GM23248 (cell line): ENCODE data around the gene CTAGE9. TPM values are rescaled to one million over a fixed set of nuclear protein-coding genes. Genes with fewer than 3 reads are reported as not detected.

Experiments used
- DNase-seq: peaks from one replicate; pipeline ENCODE4 v3.0.0-alpha.2; 2015
- H2AFZ ChIP-seq: fragments of 200-600 bp; sonication (generic); 2 replicates; pipeline ENCODE4 v1.6.1; 2016; ENCODE audit warnings: antibody characterized with exemption
- H3F3A ChIP-seq: fragments of 200-600 bp; sonication (generic); 2 replicates; pipeline ENCODE4 v1.6.1; 2016; ENCODE audit warnings: mild to moderate bottlenecking, antibody characterized with exemption, mixed run types; ENCODE audit not compliant: insufficient read depth
- H3K27ac ChIP-seq: fragments of 200-600 bp; sonication (generic); 2 replicates; pipeline ENCODE4 v1.5.1; 2016; ENCODE audit warnings: mild to moderate bottlenecking
- H3K27me3 ChIP-seq: fragments of 200-600 bp; sonication (generic); replicated peaks from 2 replicates; pipeline ENCODE4 v1.6.1; 2016; ENCODE audit warnings: mild to moderate bottlenecking; ENCODE audit not compliant: insufficient read depth
- H3K36me3 ChIP-seq: fragments of 200-600 bp; sonication (generic); 2 replicates; pipeline ENCODE4 v1.6.1; 2016; ENCODE audit warnings: low read depth, mild to moderate bottlenecking
- H3K4me1 ChIP-seq: fragments of 200-600 bp; sonication (generic); 2 replicates; pipeline ENCODE4 v1.6.1; 2016; ENCODE audit warnings: mild to moderate bottlenecking; ENCODE audit not compliant: insufficient read depth
- H3K4me2 ChIP-seq: fragments of 200-600 bp; sonication (generic); one replicate; pipeline ENCODE4 v1.6.1; 2016; ENCODE audit warnings: mild to moderate bottlenecking; ENCODE audit not compliant: unreplicated experiment
- H3K4me3 ChIP-seq: fragments of 200-600 bp; sonication (generic); 2 replicates; pipeline ENCODE4 v1.5.1; 2016; ENCODE audit warnings: mild to moderate bottlenecking
- H3K79me2 ChIP-seq: fragments of 200-600 bp; sonication (generic); 2 replicates; pipeline ENCODE4 v1.6.1; 2016; ENCODE audit warnings: mild to moderate bottlenecking; ENCODE audit not compliant: insufficient read depth
- H3K9ac ChIP-seq: fragments of 200-600 bp; sonication (generic); 2 replicates; pipeline ENCODE4 v1.6.1; 2016; ENCODE audit warnings: mild to moderate bottlenecking
- H3K9me2 ChIP-seq: fragments of 200-600 bp; sonication (generic); 2 replicates; pipeline ENCODE4 v1.6.1; 2016; ENCODE audit warnings: mixed run types, mild to moderate bottlenecking, moderate library complexity; ENCODE audit not compliant: insufficient read depth
- H3K9me3 ChIP-seq: fragments of 200-600 bp; sonication (generic); one replicate; pipeline ENCODE4 v1.6.1; 2017; ENCODE audit warnings: low read depth
- H4K20me1 ChIP-seq: fragments of 200-600 bp; sonication (generic); 2 replicates; pipeline ENCODE4 v1.6.0; 2016; ENCODE audit not compliant: insufficient read depth
- EZH2 ChIP-seq: fragments of 200-600 bp; sonication (generic); IDR thresholded peaks from 2 replicates; pipeline ENCODE4 v1.6.1; 2018; ENCODE audit warnings: antibody characterized with exemption, mild to moderate bottlenecking; ENCODE audit not compliant: insufficient read depth, poor library complexity, severe bottlenecking
- EZH2phosphoT487 ChIP-seq: fragments of 200-600 bp; sonication (generic); IDR thresholded peaks from 2 replicates; pipeline ENCODE4 v1.6.1; 2018; ENCODE audit warnings: antibody characterized with exemption, moderate library complexity, mild to moderate bottlenecking, low read depth; ENCODE audit not compliant: insufficient read depth
- WGBS, 2 experiments: methylation state at CpG; one replicate each; pipeline ENCODE4 v1.1.6; 2015 to 2017; ENCODE audit warnings: low lambda C conversion rate in 2 of 2, low coverage in 1 of 2; ENCODE audit errors: missing lambda C conversion rate in 2 of 2; 5-methylcytosine and 5-hydroxymethylcytosine counted together
- in situ Hi-C: fragments of 300-500 bp; cut with MboI; formaldehyde crosslinking; loops from 2 replicates; pipeline ENCODE4 v1.15.0; 2020
- polyA plus RNA-seq: library from polyadenylated mRNA; unstranded; fragments of >200 nt; fragmentation: Nextera tagmentation; extraction: Ambion mirVana; gene quantifications from 2 replicates; pipeline ENCODE4 v1.2.1, GENCODE V29; 2016
- total RNA-seq: library from RNA; depleted of rRNA; stranded (reverse); fragments of >200 nt; shearing (Covaris generic); gene quantifications from 2 replicates; pipeline ENCODE4 v1.2.3, GENCODE V29; 2014

The CTAGE9 gene
- total and polyA plus RNA-seq, 2 experiments from 2014 or later, result not detected

GRCh38 chr6:131733376-131734016 is 22.7 kb upstream of the CTAGE9 start:
- H3K4me2 ChIP-seq, result peak overlapping the region; percentile 56
- H2AFZ ChIP-seq, result peak overlapping the region; percentile 69; the same call in 1 of the 2 replicates
- DNase-seq, result peak; percentile 80
- WGBS, 2 experiments, result 47 to 53% methylated on average over 9 of the region's 9 CpGs
- H3F3A ChIP-seq, result peaks cover 7% of the 10 kb centered on the region; the same call in 1 of the 2 replicates
- H3K4me3 ChIP-seq, result peak overlapping the region; percentile 33
- peaks cover 8% of the 10 kb centered on the region for H3K4me1 ChIP-seq
- H3K27me3 ChIP-seq, result no peaks in the 10 kb centered on the region
- TF ChIP-seq EZH2phosphoT487 (no peak), EZH2 (no peak)
- H3K9ac ChIP-seq, result peak overlapping the region; percentile 56
- H3K27ac ChIP-seq, result peak overlapping the region; percentile 70
- no peaks in the 10 kb centered on the region for H3K9me2 ChIP-seq
- no peaks in the 10 kb centered on the region for H4K20me1 ChIP-seq
- no peaks in the 10 kb centered on the region for H3K79me2 ChIP-seq
- no peaks in the 10 kb centered on the region for H3K36me3 ChIP-seq
- in situ Hi-C loops, result no loop called here
- H3K9me3 ChIP-seq, result no peaks in the 10 kb centered on the region

- peak; percentile 3 for DNase-seq
- no peaks in the 10 kb centered on the region for H3K9me2 ChIP-seq
- H3K4me3 ChIP-seq, result no peak overlapping the region
- peak overlapping the region; percentile 42; the same call in 1 of the 2 replicates for H2AFZ ChIP-seq
- in situ Hi-C loops, result no loop called here
- no peaks in the 10 kb centered on the region for H4K20me1 ChIP-seq
- H3K27ac ChIP-seq, result no peak overlapping the region
- no peak overlapping the region for H3K4me2 ChIP-seq
- TF ChIP-seq EZH2 (no peak), EZH2phosphoT487 (no peak)
- no peaks in the 10 kb centered on the region for H3K79me2 ChIP-seq
- H3K9me3 ChIP-seq, result no peaks in the 10 kb centered on the region
- peaks cover 8% of the 10 kb centered on the region for H3K4me1 ChIP-seq
- no peaks in the 10 kb centered on the region for H3K36me3 ChIP-seq
- no peaks in the 10 kb centered on the region for H3K27me3 ChIP-seq
- H3K9ac ChIP-seq, result no peak overlapping the region
- peaks cover 7% of the 10 kb centered on the region; the same call in 1 of the 2 replicates for H3F3A ChIP-seq
Measured at GRCh38 chr6:131731224-131731623, 20.4 kb upstream of the CTAGE9 start.

GRCh38 chr6:131730264-131730663 is 19.4 kb upstream of the CTAGE9 start:
- peaks cover 7% of the 10 kb centered on the region; the same call in 1 of the 2 replicates for H3F3A ChIP-seq
- TF ChIP-seq EZH2 (no peak), EZH2phosphoT487 (no peak)
- H3K9ac ChIP-seq, result no peak overlapping the region
- H3K4me3 ChIP-seq, result no peak overlapping the region
- no peaks in the 10 kb centered on the region for H3K27me3 ChIP-seq
- no peaks in the 10 kb centered on the region for H4K20me1 ChIP-seq
- no peak overlapping the region for H2AFZ ChIP-seq
- no peak for DNase-seq
- no peaks in the 10 kb centered on the region for H3K9me3 ChIP-seq
- no peaks in the 10 kb centered on the region for H3K36me3 ChIP-seq
- H3K79me2 ChIP-seq, result no peaks in the 10 kb centered on the region
- in situ Hi-C loops, result no loop called here
- peaks cover 8% of the 10 kb centered on the region for H3K4me1 ChIP-seq
- H3K27ac ChIP-seq, result no peak overlapping the region
- WGBS, 2 experiments, result 94% methylated on average over 5 of the region's 5 CpGs
- no peak overlapping the region for H3K4me2 ChIP-seq
- H3K9me2 ChIP-seq, result no peaks in the 10 kb centered on the region

GRCh38 chr6:131729550-131729949 is 18.7 kb upstream of the CTAGE9 start:
- H3K9me3 ChIP-seq, result no peaks in the 10 kb centered on the region
- no peaks in the 10 kb centered on the region for H3K9me2 ChIP-seq
- no peak overlapping the region for H3K4me3 ChIP-seq
- H2AFZ ChIP-seq, result peak overlapping the region; percentile 28; the same call in 1 of the 2 replicates
- no peak overlapping the region for H3K4me2 ChIP-seq
- H3K36me3 ChIP-seq, result no peaks in the 10 kb centered on the region
- WGBS, 2 experiments, result 68 to 69% methylated on average over 4 of the region's 4 CpGs
- H3K27ac ChIP-seq, result no peak overlapping the region
- H3K79me2 ChIP-seq, result no peaks in the 10 kb centered on the region
- in situ Hi-C loops, result no loop called here
- H3F3A ChIP-seq, result peaks cover 7% of the 10 kb centered on the region; the same call in 1 of the 2 replicates
- H3K9ac ChIP-seq, result no peak overlapping the region
- H3K4me1 ChIP-seq, result peaks cover 8% of the 10 kb centered on the region
- no peak for DNase-seq
- no peaks in the 10 kb centered on the region for H4K20me1 ChIP-seq
- TF ChIP-seq EZH2, result no peak
- no peak for TF ChIP-seq EZH2phosphoT487
- H3K27me3 ChIP-seq, result no peaks in the 10 kb centered on the region
